ENCODE measurements around the gene CHCHD5.

Gene CHCHD5

GRCh38 chr2:112626604-112627059, 42.2 kb downstream of the CHCHD5 start:
- peak; percentile 46 to 85 for DNase-seq

DNA sequence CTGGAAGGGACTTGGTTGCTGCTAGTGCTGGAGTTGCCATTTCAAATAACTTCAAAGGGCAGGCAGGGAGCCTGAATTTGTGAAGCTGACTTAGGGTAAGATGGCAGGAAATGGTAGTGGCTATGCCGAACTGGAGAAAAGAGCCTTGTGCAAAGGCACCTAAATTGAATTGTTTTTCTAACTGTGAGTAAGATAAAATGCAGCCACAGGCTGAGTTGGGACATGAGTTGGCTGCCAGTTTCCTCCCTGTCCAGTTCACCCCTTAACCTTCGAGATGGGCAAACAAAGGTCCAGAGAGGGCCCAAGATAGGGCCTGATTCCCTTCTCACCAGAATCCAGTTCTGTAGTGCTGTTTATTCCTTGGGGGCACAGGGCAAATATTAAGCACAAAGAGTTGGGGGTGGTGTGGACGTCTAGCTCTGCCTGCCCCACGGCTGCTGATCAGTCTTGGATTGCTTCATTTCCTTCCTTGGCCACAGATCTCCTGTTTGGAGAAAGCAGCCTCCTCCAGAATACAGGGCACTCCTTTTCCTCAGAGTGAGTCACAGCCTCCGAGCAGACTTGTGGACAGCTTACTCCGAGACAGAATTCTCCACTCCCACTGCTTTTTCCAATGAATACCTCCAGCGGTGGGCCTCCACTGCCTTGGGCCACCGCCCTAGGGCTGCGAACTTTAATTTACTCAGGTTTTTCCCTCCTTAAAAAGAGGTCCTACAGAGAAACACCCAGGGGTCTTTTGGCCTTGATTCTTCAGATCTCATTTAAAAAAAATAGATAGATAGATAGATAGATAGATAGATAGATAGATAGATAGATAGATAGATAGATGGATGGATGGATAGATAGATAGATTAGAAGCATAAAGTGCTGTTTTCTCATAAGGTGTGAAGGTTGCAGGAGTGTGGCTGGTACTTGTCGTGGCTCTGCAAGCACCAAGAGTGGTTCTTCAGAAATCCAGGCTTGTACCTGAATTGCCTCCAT, 42.9 kb downstream of the CHCHD5 start:
- peak; percentile 88 to 96 for DNase-seq

DNA sequence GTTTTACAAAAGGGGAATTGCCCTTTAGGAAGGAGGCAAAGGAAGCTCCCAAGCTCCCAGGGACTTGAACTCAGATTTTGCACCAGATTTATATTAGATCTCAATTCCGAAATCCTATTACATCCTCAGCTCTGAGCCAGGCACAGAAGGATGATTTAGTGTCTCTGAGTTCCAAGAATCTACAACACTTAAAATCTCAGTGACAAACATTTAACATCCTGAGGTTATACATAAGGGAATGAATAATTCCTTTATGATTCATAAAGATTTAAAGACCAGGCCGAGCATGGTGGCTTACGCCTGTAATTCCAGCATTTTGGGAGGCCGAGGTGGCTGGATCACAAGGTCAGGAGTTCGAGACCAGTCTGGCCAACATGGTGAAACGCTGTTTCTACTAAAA, 44.8 kb downstream of the CHCHD5 start:
- DNase-seq: no peak

DNA sequence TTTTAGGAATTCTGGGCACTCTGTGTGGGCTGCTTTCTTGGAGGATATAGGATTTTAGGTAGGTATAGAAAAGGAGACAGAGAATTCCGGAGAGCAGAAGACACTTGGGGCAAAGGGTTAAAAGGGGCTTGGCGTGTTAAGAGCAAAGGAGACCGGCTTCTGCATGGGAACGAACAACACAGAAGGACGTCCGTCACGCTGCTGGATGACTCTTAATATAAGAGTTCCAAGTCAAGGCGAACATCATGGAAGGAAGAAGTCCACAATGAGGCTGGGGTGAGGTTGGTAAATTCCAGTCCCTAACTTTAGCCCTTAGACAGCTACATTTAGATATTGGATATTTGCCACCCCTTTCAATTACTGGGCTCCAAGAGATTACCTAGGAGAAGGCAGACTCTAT, 45.4 kb downstream of the CHCHD5 start:
- no peak for DNase-seq

DNA sequence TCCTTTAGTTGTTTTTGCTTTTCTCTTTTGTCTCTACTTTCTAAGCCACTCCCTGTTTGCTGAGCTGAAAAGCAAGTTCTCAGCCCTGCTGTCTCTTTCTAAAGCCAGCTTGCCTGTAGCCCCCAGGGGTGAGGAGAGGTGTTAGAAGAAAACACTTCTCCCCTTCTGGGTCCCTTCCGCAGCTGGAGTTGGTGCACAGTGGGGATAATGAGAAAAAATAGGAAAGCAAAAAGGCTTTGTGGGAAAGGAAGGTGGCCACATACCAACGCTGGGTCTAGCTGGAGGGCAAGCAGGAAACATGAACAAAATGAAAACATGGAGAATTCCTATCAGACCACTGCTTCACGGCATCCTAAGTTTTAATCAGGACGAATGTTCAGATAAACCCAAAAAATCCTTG, 45.9 kb downstream of the CHCHD5 start:
- DNase-seq: no peak

DNA sequence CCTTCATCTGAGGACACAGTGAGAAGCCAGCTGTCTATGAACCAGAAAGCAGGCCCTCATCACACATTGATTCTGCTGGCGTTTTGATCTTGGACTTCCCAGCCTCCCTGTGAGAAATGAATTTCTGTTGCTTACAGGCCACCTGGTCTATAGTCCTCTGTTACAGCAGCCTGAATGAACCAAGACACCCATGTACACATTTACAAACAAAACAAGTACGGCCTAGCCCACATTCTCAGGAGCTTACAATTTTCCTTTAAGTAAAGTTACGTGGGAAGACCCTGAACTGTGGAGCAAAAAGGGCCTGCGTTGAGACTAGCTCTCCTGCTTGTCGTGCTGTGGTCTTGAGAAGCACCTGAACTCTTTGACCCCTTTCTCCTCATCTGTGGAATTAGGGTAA, 49.3 kb downstream of the CHCHD5 start:
- DNase-seq: no peak

GRCh38 chr2:112634153-112634873, 49.9 kb downstream of the CHCHD5 start:
- DNase-seq: no peak

- no peak for DNase-seq
Measured at GRCh38 chr2:112634874-112635157, 50.4 kb downstream of the CHCHD5 start.

DNA sequence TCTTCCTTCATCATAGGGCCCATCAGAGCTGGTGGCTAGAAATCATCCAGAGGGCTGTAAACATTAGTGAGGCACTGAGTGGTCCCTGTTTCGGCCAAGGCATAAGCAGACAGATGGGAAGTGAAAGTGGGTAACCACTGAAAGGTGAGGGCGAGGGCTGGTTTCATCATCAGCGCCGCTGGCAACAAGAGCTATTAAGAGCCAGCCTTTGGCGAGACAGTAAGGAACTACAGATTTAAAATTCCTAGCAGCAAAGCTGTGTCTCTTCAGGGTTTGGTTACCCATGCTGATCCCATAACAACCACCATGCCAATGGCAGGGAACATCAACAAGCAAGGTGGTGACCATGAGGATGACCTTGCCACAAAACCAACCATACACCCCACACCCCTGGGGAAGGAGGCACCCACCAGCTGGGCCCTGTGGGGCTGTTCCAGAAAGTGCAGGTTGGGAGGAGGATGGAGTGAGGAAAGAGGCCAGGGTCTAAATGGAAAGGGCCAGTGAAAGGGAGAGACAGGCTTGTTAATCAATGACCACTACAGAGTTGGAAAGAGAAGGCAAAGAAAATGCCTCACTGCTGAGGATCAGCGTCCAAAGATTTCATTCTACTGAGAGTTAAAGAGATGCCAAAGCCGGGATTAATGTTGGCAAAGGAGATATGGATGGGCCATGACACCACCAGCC, 52.3 kb downstream of the CHCHD5 start:
- no peak for DNase-seq

- no peak for DNase-seq
Measured at GRCh38 chr2:112637289-112637660, 52.9 kb downstream of the CHCHD5 start.
